AG09309 (cell line): ENCODE data around the gene GRID2.

Experiments used
- DNase-seq: peaks from one replicate; pipeline ENCODE4 v3.0.0-alpha.2; 2010; ENCODE audit warnings: low read depth
- H3K4me3 ChIP-seq: 2 replicates; pipeline ENCODE4 v1.5.1; 2011; ENCODE audit warnings: mild to moderate bottlenecking, low read depth, low read length, moderate library complexity; ENCODE audit not compliant: control insufficient read depth
- TF ChIP-seq, protein P1 (sequence below): IDR thresholded peaks from 2 replicates; pipeline ENCODE4 v1.5.1; 2011; ENCODE audit warnings: mild to moderate bottlenecking, low read depth, low read length, inconsistent platforms; ENCODE audit not compliant: insufficient read depth, control insufficient read depth; ENCODE audit errors: missing control alignments

GRID2 gene

DNA sequence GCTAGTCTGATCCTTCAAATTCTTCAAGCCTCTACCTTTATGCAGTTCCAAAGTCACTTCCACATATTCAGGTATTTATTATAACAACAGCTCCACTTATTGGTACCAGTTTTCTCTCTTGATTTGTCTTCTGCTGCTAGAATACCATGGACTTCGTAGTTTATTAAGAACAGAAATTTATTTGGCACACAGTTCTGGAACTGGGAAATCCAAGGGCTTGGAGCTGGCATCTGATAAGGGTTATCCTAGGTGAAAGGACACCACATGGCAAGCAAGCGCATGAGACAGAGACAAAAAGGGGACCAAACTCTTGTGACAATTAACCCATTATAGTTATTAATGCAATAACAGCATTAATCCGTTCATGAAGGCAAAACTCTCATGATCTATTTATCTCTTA lies 924.3 kb downstream of the GRID2 start:
- TF ChIP-seq, protein P1, sequence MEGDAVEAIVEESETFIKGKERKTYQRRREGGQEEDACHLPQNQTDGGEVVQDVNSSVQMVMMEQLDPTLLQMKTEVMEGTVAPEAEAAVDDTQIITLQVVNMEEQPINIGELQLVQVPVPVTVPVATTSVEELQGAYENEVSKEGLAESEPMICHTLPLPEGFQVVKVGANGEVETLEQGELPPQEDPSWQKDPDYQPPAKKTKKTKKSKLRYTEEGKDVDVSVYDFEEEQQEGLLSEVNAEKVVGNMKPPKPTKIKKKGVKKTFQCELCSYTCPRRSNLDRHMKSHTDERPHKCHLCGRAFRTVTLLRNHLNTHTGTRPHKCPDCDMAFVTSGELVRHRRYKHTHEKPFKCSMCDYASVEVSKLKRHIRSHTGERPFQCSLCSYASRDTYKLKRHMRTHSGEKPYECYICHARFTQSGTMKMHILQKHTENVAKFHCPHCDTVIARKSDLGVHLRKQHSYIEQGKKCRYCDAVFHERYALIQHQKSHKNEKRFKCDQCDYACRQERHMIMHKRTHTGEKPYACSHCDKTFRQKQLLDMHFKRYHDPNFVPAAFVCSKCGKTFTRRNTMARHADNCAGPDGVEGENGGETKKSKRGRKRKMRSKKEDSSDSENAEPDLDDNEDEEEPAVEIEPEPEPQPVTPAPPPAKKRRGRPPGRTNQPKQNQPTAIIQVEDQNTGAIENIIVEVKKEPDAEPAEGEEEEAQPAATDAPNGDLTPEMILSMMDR = no peak
- no peak overlapping the region for H3K4me3 ChIP-seq
- no peak for DNase-seq

DNA sequence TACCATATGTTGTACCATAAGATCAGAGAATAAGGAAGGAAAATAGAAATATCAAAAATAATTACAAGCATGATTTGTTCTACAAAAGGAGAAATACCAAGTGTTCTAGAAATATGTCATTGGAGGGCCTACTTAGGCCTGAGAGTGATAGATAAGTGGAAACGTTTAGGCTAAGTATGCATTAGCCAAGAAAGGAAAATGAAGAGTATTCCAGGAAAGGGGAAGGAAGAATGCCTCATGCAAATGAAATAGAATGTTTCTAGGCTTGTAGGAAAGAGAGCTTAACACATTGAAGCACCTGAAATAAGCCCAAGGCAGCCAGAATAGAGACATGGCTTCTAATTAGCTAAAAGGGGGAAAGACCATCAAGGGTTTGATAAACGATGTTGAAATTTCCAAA lies 929.1 kb downstream of the GRID2 start:
- no peak for DNase-seq
- H3K4me3 ChIP-seq = no peak overlapping the region
- TF ChIP-seq, protein P1 = no peak

DNA sequence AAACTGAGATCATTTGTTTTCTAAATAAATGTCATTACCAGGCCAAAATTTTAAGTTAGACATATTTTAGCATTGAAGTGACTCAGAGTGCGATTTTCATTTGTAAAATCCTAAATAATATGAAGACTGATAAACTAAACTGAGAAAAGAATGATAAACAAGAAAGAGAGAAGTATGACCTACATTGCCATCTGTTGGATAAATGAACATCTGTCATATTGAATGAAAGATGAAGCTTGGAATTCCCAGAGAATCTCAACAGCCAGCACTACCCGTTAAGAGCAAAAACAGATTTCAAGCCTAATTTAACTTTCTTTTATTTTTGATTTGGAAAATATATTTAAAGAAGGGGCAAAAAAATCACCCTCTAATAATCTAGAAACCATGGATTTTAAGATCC lies 933.8 kb downstream of the GRID2 start:
- H3K4me3 ChIP-seq = no peak overlapping the region
- no peak for DNase-seq
- TF ChIP-seq, protein P1 = no peak

DNA sequence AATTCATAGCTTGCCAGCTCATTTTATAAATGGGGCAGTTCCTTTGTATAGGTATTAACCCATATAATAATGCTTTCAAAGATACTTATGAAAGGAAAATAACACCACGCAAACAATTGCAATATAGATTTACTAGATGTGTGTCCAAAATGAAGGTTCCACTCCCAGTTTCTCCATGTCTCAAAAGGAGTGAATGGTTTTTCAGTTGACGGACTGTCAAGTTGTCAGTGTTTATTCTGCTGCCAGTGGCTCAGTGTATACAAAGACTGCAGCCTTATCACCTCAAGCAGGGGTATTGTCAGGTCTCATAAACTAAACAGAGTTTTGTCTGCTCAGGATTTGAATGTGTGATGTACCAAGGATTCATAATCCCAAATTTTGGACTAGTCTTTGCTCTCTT lies 939.5 kb downstream of the GRID2 start:
- H3K4me3 ChIP-seq = no peak overlapping the region
- DNase-seq = no peak
- TF ChIP-seq, protein P1 = no peak

DNA sequence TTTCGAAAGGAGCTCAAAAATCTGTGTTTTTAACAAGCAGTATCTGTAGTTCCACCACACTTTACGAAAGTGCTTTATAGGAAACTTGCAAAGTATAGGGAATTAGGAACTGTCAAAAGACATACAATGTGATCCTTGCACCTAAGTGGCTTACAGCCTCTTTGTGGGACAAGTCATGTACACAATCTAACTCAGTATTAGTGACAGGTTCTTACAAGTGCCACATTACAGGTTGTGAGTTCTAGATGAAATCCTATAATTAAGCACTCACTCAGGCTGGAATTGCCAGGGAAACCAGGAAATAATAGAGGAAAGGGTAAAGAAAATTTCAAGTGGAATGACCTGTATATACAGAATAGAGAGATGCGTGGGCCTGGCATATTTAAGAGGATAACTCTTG lies 957.4 kb downstream of the GRID2 start:
- H3K4me3 ChIP-seq = no peak overlapping the region
- TF ChIP-seq, protein P1 = no peak
- DNase-seq = no peak

DNA sequence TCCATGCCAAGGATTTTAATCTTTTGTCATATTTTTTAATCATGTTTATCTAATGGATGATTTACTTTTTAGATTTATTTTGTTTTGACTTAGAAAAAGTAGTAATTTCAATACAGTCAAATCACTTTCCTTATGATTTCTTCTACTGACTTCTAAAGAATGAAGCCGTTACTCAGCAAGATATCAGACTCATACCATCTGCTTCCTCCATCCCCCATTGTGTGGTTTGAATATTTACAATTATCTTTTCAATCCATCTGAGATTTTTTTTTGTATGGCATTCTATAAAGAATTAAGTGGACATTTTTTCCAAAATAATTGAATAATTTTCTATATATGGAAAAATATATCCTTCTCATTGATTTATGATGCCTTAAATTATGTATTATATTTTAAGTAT lies 959.4 kb downstream of the GRID2 start:
- DNase-seq = no peak

DNA sequence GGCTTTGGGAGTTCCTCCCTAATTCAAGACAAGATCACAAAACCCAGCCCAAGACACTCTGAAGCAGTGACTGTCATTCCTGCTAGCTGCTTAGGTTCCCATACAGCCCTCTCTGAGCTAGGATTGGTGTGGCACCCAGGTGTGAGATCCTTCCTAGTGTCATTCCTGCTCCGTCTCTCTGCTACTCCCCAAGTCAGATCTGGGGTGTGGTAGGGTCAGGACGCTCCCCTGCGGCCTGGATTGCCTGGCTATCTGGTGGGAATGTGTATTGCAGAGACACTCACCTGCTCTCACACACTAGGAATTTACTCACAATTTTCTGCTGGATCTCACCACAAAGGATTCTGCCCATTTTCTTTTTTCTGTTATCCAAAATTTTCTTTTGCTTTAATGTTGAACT lies 964.0 kb downstream of the GRID2 start:
- TF ChIP-seq, protein P1 = no peak
- no peak overlapping the region for H3K4me3 ChIP-seq
- DNase-seq = no peak

More for the DNA sequence above, 959.4 kb downstream of the GRID2 start:
- TF ChIP-seq, protein P1 = no peak
- H3K4me3 ChIP-seq = no peak overlapping the region
